Astrocyte of the hippocampus (primary cell): ENCODE measurements around the gene OGDHL.
"Not testable (repeated sequence)": the region's sequence is repeated elsewhere in the genome, so short reads cannot be mapped to it uniquely, and the experiment has no call there.

Source experiments
- DNase-seq: peaks from one replicate; pipeline ENCODE4 v3.0.0; 2011; ENCODE audit warnings: low read depth, low spot score

Gene OGDHL

GRCh38 chr10:49756641-49757040 lies 5.5 kb downstream of the OGDHL start:
- no peak for DNase-seq

DNA sequence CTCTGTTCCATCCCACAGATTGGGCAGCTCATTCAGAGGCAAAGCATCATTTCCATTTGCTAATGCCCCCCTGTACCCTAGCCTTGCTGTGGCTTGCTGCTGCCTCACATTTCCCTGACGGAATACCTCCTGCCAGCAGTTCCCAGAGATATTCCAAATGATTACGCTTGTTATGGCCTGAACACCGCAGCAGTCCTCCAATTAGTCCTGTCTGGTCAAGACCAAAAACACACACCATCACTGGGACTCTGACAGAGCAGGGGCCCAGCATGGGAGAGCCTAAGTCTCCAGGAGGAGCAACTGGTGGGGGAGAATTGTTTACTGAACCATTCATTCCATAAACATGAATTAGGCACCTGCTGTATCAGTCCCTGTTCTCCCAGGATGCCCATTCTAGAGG lies 6.1 kb downstream of the OGDHL start:
- DNase-seq, result no peak

- DNase-seq, result not testable (repeated sequence)
Observed at GRCh38 chr10:49754951-49755350, 7.2 kb downstream of the OGDHL start.

- DNase-seq, result no peak
Observed at GRCh38 chr10:49752584-49752983, 9.5 kb downstream of the OGDHL start.

DNA sequence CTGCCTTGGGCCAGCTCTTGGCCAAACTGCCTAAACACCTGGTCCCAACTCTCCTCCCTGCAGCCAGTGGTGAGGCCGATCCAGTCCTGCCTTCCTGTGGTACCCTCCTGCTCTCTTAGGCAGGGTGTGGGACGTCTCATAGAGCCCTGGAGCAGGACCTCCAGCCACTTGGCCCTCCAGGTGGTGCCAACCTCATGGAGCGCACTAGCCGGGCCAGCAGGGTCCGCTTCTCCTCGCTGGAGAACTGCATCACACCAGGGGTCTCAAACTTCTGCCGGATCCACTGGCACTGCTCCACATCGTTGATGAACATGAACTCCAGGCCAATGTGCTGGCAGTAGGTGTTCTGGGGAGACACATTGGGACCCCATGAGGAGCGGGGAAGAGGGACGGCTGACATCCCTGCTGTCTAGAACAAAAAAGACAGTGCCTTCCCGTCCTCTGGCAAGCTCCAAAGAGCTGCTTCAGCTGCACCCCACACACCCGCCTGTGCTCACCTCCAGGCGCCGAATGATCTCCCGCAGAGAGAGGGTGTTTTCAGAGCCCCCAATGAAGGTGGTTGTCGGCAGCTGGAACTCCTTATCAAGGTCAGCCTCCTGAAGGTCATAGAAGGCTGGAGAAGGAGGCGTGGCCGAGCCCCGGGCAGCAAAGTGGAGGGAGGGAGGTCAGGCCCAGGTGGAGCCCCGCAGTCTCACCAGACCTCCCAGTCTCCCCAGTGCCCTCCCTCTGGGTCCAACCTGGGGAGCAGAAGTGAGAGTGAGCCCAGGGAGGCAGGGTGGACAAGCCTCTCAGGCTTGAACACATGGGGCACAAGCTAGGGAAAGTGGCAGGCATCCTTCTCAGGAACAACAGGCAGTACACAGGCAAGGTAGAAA lies 10.2 kb downstream of the OGDHL start:
- no peak for DNase-seq

DNA sequence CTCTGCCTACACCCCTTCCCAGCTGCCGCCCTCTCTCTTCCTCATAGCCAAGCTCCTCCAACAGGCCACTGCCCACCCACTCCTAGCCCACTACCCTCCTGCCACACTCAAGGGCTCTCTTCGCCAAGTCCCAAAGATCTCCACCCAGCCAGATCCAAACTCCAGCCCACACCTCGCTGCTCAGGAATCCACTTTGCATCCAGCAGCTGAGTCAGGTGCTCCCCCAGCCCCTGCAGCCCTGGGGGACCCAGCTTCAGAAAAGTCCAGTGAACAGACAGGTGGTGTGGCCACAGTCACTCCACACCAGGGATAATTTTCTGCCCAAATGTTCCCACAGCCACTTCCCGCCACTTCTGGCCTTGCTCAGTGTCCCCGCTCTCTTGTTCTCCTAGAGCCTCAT lies 10.9 kb downstream of the OGDHL start:
- no peak for DNase-seq

DNA sequence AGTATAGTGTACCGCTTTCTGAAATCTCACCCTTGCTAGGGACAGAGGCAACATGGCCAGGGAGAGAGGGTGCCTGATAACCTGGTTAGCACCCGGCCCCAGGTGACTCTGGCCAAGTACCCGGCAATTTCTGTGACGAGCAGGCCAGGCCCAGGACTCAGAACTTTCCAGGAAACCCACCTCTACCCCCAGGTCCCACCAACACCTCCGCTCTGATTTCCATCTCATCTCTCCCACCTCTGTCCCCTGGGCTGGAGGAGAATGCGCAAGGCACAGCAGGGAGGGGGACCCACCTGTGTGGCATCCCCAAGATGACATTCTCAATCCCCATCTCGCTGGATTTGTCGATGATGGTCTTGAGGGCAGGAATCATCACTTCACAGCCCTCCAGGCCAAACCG lies 11.6 kb downstream of the OGDHL start:
- no peak for DNase-seq

- no peak for DNase-seq
Observed at GRCh38 chr10:49749556-49750491, 12.3 kb downstream of the OGDHL start.

DNA sequence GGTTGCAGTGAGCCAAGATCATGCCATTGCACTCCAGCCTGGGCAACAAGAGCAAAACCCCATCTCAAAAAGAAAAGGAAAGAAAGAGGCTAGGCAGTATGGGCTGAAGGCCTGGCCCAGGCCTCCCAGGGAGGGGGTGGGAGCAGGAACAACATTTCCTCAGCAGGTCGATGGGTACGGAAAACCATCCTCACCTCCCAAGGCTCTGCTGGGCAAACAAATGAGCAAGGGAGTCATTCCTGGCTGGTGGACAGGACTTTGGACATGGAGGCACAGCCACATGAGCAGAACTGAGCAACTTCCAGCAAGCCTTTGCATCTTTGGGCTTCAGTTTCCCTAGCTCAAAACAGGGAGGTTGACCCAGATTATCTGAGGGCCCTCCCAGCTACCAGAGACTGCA lies 13.0 kb downstream of the OGDHL start:
- DNase-seq, result no peak

DNA sequence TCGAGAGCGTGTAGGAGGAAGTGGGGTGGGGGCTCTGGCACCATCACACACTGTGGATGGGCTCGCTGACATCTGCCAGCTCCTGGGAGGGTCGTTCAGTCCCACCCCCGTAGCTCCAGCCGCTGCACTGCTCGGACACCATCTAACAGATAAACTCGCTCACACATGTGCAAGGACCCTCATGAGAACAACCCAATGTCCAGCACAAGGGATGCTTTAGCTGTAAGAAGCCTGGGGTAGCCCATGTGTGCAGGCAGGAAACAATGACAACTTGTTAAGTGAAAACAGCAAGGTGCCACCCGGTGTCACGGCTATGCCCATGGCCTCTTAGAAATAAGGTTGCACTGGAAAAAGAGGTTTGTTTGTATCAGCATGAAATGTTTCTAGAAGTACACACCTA lies 14.1 kb downstream of the OGDHL start:
- no peak for DNase-seq

- no peak for DNase-seq
Observed at GRCh38 chr10:49747303-49747646, 14.8 kb downstream of the OGDHL start.

DNA sequence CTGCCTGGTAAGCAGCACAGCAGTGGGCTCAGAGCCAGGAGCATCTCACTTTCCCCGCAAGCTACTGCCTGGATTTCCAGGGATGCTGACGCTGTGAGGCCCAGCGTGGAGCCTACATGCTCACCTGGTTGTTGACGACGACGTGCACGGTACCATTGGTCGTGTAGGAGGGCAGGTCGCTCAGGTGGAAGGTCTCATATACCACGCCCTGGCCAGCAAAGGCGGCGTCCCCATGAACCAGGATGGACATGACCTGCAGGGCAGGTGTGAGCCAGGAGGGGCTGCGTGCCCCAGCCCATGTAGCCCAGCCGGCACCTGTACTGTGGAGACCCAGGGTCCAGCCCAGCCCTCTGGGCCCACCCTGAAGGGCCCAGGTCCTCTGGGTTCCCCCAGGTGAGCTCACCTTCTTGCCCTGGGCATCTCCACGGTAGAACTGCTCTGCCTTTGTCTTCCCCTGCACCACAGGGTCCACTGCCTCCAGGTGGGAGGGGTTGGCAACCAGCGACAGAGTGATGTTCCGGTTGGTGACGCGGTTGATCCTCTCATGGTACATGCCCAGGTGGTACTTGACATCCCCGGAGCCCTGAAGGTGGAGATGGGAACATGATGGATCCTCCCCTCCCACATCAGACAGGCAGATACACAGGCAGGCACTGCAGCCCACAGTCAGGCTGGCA lies 15.4 kb downstream of the OGDHL start:
- DNase-seq, result no peak

DNA sequence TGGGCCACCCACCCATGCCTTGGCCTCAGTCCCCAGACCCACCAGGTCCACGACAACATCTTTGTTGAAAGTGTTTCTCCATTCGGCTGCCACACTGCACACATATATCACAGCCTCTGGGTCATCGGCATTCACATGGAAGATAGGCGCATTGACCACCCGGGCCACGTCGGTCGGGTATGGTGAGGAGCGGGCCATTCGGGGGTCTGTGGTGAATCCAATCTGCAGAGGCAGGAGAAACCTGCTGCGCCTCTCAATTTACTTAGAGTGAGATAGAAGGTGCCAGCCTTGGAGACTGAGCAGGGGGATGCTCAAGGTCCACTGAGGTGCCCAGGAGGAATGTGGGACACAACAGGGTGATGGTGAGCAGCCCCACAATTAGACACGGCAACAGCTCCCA lies 16.4 kb downstream of the OGDHL start:
- no peak for DNase-seq

DNA sequence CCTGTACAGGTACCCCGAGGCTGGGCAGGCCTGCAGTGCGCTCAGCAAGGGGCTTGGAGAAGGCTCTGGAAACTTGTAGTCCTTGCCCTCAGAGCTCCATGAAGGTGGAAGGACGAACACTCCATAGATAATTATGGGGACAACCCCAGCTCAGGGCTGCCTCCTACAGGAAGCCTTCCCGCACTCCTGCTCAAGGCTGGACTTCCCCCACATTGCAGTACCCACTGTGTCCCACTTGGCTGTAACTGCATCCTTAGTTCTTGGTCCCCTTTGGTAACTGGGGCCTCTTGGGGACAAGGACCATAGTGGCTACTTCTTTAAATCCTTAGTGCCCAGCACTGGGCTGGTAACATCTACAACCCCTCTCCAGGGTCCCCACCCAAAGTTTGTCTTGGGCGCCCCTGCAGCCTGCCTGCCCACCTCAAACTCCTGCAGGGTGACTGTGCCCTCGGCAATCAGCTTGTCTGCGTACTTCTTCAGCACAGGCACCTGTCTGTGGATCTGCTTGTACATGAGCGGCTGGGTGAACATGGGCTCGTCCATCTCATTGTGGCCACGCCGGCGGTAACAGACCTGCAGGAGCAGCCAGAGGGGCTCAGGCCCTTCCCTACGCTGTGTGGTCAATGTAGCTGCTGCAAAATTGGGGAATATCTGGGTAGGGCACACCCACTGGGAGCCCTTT lies 17.1 kb downstream of the OGDHL start:
- no peak for DNase-seq

GRCh38 chr10:49744091-49744685 lies 17.9 kb downstream of the OGDHL start:
- no peak for DNase-seq

DNA sequence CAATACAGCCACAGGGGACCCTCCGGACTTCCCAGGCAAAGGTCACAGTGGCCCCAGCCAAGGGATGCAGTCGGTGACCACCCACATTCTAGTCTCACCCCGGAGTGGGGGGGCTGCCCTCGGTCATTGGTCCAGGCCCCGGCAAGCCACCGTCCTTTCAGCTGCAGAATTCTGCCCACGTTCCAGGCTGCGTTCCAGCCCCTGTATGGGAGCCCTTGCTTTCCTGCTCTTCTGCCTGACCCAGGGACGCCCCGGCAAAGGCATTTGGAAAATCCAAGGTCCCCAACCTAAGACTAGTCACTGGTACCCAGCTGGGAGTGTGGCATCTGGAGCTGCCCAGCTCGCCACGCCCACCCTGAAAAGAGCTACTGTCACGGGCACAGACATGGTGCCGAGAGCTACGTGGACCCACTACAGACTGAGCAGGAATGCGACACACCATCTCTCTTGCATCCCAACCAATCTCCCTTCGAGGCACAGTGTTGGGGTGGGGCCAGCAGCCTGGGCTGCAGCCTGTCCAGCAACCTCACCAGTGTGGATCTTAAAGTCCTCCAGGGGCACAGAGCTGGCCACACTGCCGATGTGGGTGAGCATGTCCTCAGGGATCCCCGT lies 18.6 kb downstream of the OGDHL start:
- no peak for DNase-seq

GRCh38 chr10:49742683-49743463 lies 19.2 kb downstream of the OGDHL start:
- DNase-seq, result no peak

- peak; percentile 0 for DNase-seq
Observed at GRCh38 chr10:49741108-49741995, 20.8 kb downstream of the OGDHL start.
